Measurements from ENCODE around the gene TBX4. TPM values are rescaled to one million over a fixed set of nuclear protein-coding genes. Genes with fewer than 3 reads are reported as not detected.

Gene TBX4
- total RNA-seq, 4 donors from 2014 or later: 0.54 TPM; not detected in 3

DNA sequence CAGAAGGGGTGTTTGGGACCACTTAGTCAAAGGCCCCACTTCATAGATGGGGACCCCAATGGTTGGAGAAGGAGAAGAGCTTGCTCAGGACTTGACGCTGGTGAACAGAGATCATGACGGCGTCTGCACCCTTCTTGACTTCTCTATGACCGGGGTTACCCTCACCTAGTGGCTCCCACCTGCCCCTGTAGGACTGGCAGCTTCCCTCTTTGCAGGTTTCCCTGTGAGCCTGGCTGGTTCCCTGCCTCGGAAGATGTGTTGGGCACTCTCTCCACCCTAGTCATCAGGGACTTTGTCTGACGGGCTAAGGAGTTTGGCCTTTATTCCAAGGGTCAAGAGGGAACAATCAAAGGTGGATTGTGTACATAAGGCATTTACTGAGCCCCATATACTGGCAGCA is 22.7 kb downstream of the TBX4 start:
- H3K27ac ChIP-seq: no peak overlapping the region
- no peak for DNase-seq

DNA sequence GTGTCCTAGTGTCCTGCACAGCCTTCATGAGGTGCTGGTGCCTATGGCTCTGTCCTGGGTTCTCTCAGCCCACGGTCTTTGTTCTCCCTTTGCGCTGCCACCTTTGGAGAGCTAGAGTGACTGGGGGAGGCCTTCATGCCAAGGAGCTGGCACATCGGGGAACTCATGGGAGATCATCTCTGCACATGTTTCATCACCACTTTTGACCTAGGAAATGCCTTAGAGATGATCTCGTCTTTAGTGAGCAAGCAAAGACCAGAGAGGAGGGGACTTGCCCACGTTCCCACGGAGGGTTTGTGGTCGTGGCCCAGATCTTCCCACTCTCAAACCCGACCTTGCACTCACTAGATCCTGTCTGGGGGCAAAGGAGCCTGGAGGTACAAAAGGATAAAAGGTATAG is 23.5 kb downstream of the TBX4 start:
- no peak overlapping the region for H3K27ac ChIP-seq
- DNase-seq: no peak

More for the DNA sequence above, 22.7 kb downstream of the TBX4 start:
- Histone ChIP-seq H3K4me3 (replicated peaks in 1 of 3) (no peak overlapping the region), H3K27me3 (no peaks in the 10 kb centered on the region), H3K36me3 (no peaks in the 10 kb centered on the region), H3K4me1 (no peaks in the 10 kb centered on the region), H3K9me3 (no peaks in the 10 kb centered on the region)
- intact Hi-C loops (cut with DNase I): no loop called here
- TF ChIP-seq, protein P1, sequence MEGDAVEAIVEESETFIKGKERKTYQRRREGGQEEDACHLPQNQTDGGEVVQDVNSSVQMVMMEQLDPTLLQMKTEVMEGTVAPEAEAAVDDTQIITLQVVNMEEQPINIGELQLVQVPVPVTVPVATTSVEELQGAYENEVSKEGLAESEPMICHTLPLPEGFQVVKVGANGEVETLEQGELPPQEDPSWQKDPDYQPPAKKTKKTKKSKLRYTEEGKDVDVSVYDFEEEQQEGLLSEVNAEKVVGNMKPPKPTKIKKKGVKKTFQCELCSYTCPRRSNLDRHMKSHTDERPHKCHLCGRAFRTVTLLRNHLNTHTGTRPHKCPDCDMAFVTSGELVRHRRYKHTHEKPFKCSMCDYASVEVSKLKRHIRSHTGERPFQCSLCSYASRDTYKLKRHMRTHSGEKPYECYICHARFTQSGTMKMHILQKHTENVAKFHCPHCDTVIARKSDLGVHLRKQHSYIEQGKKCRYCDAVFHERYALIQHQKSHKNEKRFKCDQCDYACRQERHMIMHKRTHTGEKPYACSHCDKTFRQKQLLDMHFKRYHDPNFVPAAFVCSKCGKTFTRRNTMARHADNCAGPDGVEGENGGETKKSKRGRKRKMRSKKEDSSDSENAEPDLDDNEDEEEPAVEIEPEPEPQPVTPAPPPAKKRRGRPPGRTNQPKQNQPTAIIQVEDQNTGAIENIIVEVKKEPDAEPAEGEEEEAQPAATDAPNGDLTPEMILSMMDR (IDR thresholded peaks at IDR 0.05): no peak
- no peak for TF ChIP-seq POLR2A (IDR thresholded peaks at IDR 0.05)
- WGBS, 2 donors: 71 to 72% methylated on average over 6 of the region's 6 CpGs

DNA sequence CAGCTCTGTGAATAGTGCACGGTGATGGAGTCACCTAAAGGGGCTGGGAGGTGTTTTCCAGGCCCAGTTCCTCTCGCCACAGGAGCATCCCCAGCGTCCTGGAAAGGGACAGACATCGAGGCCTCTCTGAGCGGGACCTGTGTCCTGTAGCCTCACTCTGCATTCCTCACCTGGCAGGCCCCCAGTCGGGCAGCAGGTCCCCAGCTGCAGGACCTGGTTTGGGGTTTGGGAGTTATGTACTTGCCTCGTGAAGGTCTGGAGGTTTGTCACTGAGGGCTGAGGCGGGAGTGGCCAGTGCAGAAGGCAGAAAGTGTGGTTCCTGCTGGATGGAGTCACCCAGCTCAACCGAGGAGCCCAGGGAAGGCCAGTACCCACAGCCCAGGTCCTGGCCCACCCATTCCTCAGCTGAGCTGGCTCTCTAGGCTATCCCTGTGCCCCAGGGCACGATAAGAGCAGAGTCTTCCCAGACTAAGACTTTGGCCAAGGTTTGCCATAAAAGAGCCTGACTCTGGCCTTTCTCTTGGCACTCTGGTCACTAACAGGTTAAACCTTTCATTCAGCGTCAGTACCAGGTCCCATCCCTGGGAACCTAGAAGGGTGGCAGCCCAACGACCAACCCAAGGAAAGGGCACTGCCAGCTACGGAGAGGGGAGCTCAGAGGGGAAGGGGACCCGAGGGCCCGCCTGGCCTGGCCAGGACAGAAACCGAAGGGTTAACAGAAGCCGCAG is 24.4 kb downstream of the TBX4 start:
- DNase-seq: no peak
- 64 to 68% methylated on average over 10 to 15 of the region's 17 CpGs for WGBS, 2 donors
- intact Hi-C loops (cut with DNase I): no loop called here
- Histone ChIP-seq H3K4me1 (no peaks in the 10 kb centered on the region), H3K36me3 (no peaks in the 10 kb centered on the region), H3K27me3 (no peaks in the 10 kb centered on the region), H3K4me3 (replicated peaks in 1 of 3) (no peak overlapping the region), H3K27ac (no peak overlapping the region), H3K9me3 (no peaks in the 10 kb centered on the region)
- no peak for TF ChIP-seq POLR2A (IDR thresholded peaks at IDR 0.05)
- TF ChIP-seq, protein P1 (IDR thresholded peaks at IDR 0.05): no peak

More for the DNA sequence above, 23.5 kb downstream of the TBX4 start:
- Histone ChIP-seq H3K4me3 (replicated peaks in 1 of 3) (no peak overlapping the region), H3K9me3 (no peaks in the 10 kb centered on the region), H3K27me3 (no peaks in the 10 kb centered on the region), H3K4me1 (no peaks in the 10 kb centered on the region), H3K36me3 (no peaks in the 10 kb centered on the region)
- WGBS, 2 donors: 69 to 89% methylated on average over 8 of the region's 8 CpGs
- TF ChIP-seq, protein P1 (IDR thresholded peaks at IDR 0.05): no peak
- no peak for TF ChIP-seq POLR2A (IDR thresholded peaks at IDR 0.05)
- intact Hi-C loops (cut with DNase I): no loop called here

DNA sequence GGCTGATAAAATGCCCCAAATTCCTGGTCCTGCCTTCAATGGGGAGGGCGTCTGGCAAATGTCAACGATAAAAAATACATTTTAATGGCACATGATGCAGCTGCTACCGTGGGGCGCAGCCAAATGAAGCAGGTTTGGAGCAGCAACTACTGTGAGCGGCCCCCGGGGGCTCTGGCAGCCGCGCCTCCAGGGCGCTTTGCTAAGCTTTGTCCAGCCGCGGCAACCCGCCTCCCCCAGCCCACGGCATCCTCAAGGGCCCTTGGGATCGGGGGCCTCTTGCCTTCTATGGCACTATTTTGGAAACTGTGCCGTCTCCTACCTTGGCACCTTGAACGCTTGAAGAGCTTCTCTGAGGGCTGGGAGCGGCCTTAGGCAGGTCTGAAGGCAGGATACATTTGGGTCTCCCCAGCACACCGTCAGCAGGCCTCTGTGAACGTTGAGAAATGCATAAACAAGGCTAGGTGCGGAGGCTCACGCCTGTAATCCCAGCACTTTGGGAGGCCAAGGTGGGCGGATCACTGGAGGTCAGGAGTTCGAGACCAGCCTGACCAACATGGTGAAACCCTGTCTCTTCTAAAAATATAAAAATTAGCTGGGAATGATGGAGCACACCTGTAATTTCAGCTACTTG is 25.1 kb downstream of the TBX4 start:
- no peak for DNase-seq
- no peak overlapping the region for H3K27ac ChIP-seq
- H3K4me3 ChIP-seq (replicated peaks in 1 of 3): no peak overlapping the region
- intact Hi-C loops (cut with DNase I): no loop called here
- no peaks in the 10 kb centered on the region for H3K4me1 ChIP-seq
- H3K9me3 ChIP-seq: no peaks in the 10 kb centered on the region
- H3K36me3 ChIP-seq: no peaks in the 10 kb centered on the region
- 46 to 51% methylated on average over 22 to 23 of the region's 23 CpGs for WGBS, 2 donors
- no peaks in the 10 kb centered on the region for H3K27me3 ChIP-seq
- no peak for TF ChIP-seq POLR2A (IDR thresholded peaks at IDR 0.05)
- TF ChIP-seq, protein P1 (IDR thresholded peaks at IDR 0.05): no peak

Measured in thyroid gland (tissue), 4 donors.